ENCODE results near the gene DIP2A. TPM values are rescaled to one million over a fixed set of nuclear protein-coding genes. Genes with fewer than 3 reads are reported as not detected.
A peak's percentile ranks its signal among the peaks of the same experiment; 100 is the strongest.
"Not testable (repeated sequence)": the region's sequence is repeated elsewhere in the genome, so short reads cannot be mapped to it uniquely, and the experiment has no call there.

The DIP2A gene
- total and polyA plus RNA-seq, 3 donors from 2014 or later = 42.5 to 104 (median 94.3) TPM

DNA sequence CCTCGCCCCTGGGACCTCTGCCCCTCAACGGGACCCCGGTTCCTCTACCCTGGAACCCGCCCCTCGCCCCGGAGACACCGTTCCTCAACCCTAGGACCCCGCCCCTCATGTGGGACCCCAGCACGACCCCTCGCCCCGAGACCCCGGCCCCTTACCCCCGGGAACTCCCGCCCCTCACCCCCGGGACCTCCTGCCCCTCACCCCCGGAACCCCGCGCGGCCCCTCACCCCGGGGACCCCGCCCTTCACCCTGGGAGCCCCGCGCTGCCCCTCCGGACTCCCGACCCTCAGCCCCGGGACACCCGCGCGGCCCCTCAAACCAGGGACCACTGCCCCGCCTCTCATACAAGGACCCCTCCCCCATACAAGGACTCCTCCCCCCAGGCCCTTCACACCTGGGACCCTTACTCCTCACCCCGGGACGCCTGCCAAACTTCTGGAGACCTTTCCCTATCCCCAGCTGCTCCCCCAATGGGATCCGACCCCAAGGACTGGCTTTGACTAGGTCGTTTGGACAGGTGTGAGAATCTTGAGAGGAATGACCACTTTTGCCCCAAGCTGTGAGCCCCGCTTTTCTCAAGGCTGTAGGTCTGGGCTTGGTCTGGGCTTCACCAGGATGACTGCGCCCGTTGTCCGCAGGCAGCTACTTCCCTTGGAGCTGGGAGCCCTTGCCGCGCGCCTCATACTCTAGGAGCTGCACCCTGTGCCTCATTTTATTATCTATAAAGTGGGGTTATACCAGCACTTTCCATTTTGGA, 843 bp downstream of the DIP2A start:
- no peaks in the 10 kb centered on the region for H3K27me3 ChIP-seq
- TF ChIP-seq, protein P1, sequence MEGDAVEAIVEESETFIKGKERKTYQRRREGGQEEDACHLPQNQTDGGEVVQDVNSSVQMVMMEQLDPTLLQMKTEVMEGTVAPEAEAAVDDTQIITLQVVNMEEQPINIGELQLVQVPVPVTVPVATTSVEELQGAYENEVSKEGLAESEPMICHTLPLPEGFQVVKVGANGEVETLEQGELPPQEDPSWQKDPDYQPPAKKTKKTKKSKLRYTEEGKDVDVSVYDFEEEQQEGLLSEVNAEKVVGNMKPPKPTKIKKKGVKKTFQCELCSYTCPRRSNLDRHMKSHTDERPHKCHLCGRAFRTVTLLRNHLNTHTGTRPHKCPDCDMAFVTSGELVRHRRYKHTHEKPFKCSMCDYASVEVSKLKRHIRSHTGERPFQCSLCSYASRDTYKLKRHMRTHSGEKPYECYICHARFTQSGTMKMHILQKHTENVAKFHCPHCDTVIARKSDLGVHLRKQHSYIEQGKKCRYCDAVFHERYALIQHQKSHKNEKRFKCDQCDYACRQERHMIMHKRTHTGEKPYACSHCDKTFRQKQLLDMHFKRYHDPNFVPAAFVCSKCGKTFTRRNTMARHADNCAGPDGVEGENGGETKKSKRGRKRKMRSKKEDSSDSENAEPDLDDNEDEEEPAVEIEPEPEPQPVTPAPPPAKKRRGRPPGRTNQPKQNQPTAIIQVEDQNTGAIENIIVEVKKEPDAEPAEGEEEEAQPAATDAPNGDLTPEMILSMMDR (IDR thresholded peaks at IDR 0.05) = no peak
- TF ChIP-seq POLR2A (IDR thresholded peaks at IDR 0.05) = no peak
- H3K9me3 ChIP-seq = no peaks in the 10 kb centered on the region
- peak overlapping the region; percentile 85 to 94 for H3K4me3 ChIP-seq
- H3K27ac ChIP-seq = peak overlapping the region; percentile 76 to 94
- intact Hi-C loops (cut with DNase I; ENCODE audit: low total_unique reads) = no loop called here
- peaks cover 35% of the 10 kb centered on the region for H3K4me1 ChIP-seq
- peak; percentile 57 for DNase-seq
- H3K36me3 ChIP-seq (ENCODE audit: low read depth, missing control alignments) = no peaks in the 10 kb centered on the region
- 1% methylated on average over 8 to 19 of the region's 41 CpGs for WGBS, 2 donors

- no peak overlapping the region for H3K27ac ChIP-seq
- no peak overlapping the region for H3K4me3 ChIP-seq
- WGBS, 2 donors = 65 to 73% methylated on average over 5 of the region's 5 CpGs
- intact Hi-C loops (cut with DNase I; ENCODE audit: low total_unique reads) = no loop called here
- no peaks in the 10 kb centered on the region for H3K36me3 ChIP-seq (ENCODE audit: low read depth, missing control alignments)
- DNase-seq = no peak
- H3K27me3 ChIP-seq = no peaks in the 10 kb centered on the region
- no peak for TF ChIP-seq POLR2A (IDR thresholded peaks at IDR 0.05)
- TF ChIP-seq, protein P1 (IDR thresholded peaks at IDR 0.05) = no peak
- H3K4me1 ChIP-seq = peaks cover 14% of the 10 kb centered on the region
- H3K9me3 ChIP-seq = no peaks in the 10 kb centered on the region
These were observed 3.2 kb downstream of the DIP2A start for GRCh38 chr21:46461909-46462308.

GRCh38 chr21:46465153-46465552, 6.5 kb downstream of the DIP2A start:
- H3K27ac ChIP-seq; H3K4me1 ChIP-seq; H3K36me3 ChIP-seq (ENCODE audit: low read depth, missing control alignments); H3K9me3 ChIP-seq; H3K4me3 ChIP-seq; H3K27me3 ChIP-seq; intact Hi-C loops (cut with DNase I; ENCODE audit: low total_unique reads); DNase-seq: not testable (repeated sequence)
- WGBS, 2 donors = 84 to 86% methylated on average over 6 of the region's 6 CpGs

- 85 to 86% methylated on average over 3 of the region's 3 CpGs for WGBS, 2 donors
- Histone ChIP-seq H3K27me3 (no peaks in the 10 kb centered on the region), H3K9me3 (no peaks in the 10 kb centered on the region), H3K4me1 (no peaks in the 10 kb centered on the region), H3K27ac (no peak overlapping the region), H3K36me3 (ENCODE audit: low read depth, missing control alignments) (no peaks in the 10 kb centered on the region), H3K4me3 (no peak overlapping the region)
- intact Hi-C loops (cut with DNase I; ENCODE audit: low total_unique reads) = no loop called here
- TF ChIP-seq, protein P1 (IDR thresholded peaks at IDR 0.05) = no peak
- TF ChIP-seq POLR2A (IDR thresholded peaks at IDR 0.05) = no peak
- DNase-seq = no peak
These were observed 7.0 kb downstream of the DIP2A start for GRCh38 chr21:46465651-46466050.

GRCh38 chr21:46468108-46468774, 9.6 kb downstream of the DIP2A start:
- H3K27ac ChIP-seq = no peak overlapping the region
- no peaks in the 10 kb centered on the region for H3K36me3 ChIP-seq (ENCODE audit: low read depth, missing control alignments)
- H3K9me3 ChIP-seq = no peaks in the 10 kb centered on the region
- no peaks in the 10 kb centered on the region for H3K4me1 ChIP-seq
- H3K4me3 ChIP-seq = no peak overlapping the region
- TF ChIP-seq, protein P1 (IDR thresholded peaks at IDR 0.05) = no peak
- no peak for TF ChIP-seq POLR2A (IDR thresholded peaks at IDR 0.05)
- intact Hi-C loops (cut with DNase I; ENCODE audit: low total_unique reads) = no loop called here
- WGBS, 2 donors = 72 to 85% methylated on average over 6 of the region's 6 CpGs
- no peaks in the 10 kb centered on the region for H3K27me3 ChIP-seq
- no peak for DNase-seq
